ENCODE results near the gene STC2. TPM values are rescaled to one million over a fixed set of nuclear protein-coding genes. Genes with fewer than 3 reads are reported as not detected.

Gene STC2
- total and polyA plus RNA-seq, 7 experiments from 2014 or later: 28.3 TPM; not detected in 6

GRCh38 chr5:173318881-173319620, 9.2 kb downstream of the STC2 start:
- H3K4me3 ChIP-seq (ENCODE audit: low read length): no peak overlapping the region
- no peaks in the 10 kb centered on the region for H3K27me3 ChIP-seq (ENCODE audit: control insufficient read depth in 2 of 2, insufficient read depth in 2 of 2, low read length in 2 of 2)
- ATAC-seq (no peak), DNase-seq (no peak)
- H3K9me3 ChIP-seq (ENCODE audit: control insufficient read depth in 2 of 3, low read length in 3 of 3): no peaks in the 10 kb centered on the region
- Mint-ChIP-seq H3K27me3 (peaks cover 0 to 74% (median 54%) of the 10 kb centered on the region in 5 donors), H3K36me3 (peaks cover 0 to 26% (median 0%) of the 10 kb centered on the region in 5 donors), H3K4me1 (peaks cover 0 to 15% (median 5%) of the 10 kb centered on the region in 7 donors), H3K9me3 (peaks cover 0 to 2% (median 0%) of the 10 kb centered on the region in 11 donors), H3K27ac (no peak overlapping the region), H3K4me3 (no peak overlapping the region)
- H3K27ac ChIP-seq (ENCODE audit: low read depth, low read length): no peak overlapping the region
- CTCF ChIA-PET: no interaction called here
- no peaks in the 10 kb centered on the region for H3K36me3 ChIP-seq (ENCODE audit: control insufficient read depth in 2 of 3, insufficient read depth in 3 of 3, low read length in 3 of 3)
- intact Hi-C loops (cut with micrococcal nuclease): no loop called here
- POLR2A ChIA-PET: no interaction called here
- H3K4me1 ChIP-seq (ENCODE audit: control insufficient read depth in 2 of 2, insufficient read depth in 2 of 2, low read length in 2 of 2): no peaks in the 10 kb centered on the region

- peaks cover 0 to 76% (median 52%) of the 10 kb centered on the region in 5 donors for H3K27me3 Mint-ChIP-seq
- no peak overlapping the region for H3K27ac Mint-ChIP-seq
- Histone ChIP-seq H3K9me3 (ENCODE audit: control insufficient read depth in 2 of 3, low read length in 3 of 3) (no peaks in the 10 kb centered on the region), H3K36me3 (ENCODE audit: control insufficient read depth in 2 of 3, insufficient read depth in 3 of 3, low read length in 3 of 3) (no peaks in the 10 kb centered on the region), H3K4me1 (ENCODE audit: control insufficient read depth in 2 of 2, insufficient read depth in 2 of 2, low read length in 2 of 2) (no peaks in the 10 kb centered on the region), H3K27ac (ENCODE audit: low read depth, low read length) (no peak overlapping the region), H3K27me3 (ENCODE audit: control insufficient read depth in 2 of 2, insufficient read depth in 2 of 2, low read length in 2 of 2) (no peaks in the 10 kb centered on the region), H3K4me3 (ENCODE audit: low read length) (no peak overlapping the region)
- ATAC-seq (no peak), DNase-seq (no peak)
- ChIA-PET POLR2A (no interaction called here), CTCF (no interaction called here)
- peaks cover 0 to 9% (median 0%) of the 10 kb centered on the region in 7 donors for H3K4me1 Mint-ChIP-seq
- intact Hi-C loops (cut with micrococcal nuclease): no loop called here
- H3K36me3 Mint-ChIP-seq: peaks cover 0 to 22% (median 0%) of the 10 kb centered on the region in 5 donors
- peaks cover 0 to 2% (median 0%) of the 10 kb centered on the region in 11 donors for H3K9me3 Mint-ChIP-seq
- H3K4me3 Mint-ChIP-seq: no peak overlapping the region
Observed at GRCh38 chr5:173318330-173318729, 9.9 kb downstream of the STC2 start.

- Histone ChIP-seq H3K27ac (ENCODE audit: low read depth, low read length) (no peak overlapping the region), H3K4me3 (ENCODE audit: low read length) (no peak overlapping the region), H3K36me3 (ENCODE audit: control insufficient read depth in 2 of 3, insufficient read depth in 3 of 3, low read length in 3 of 3) (no peaks in the 10 kb centered on the region), H3K4me1 (ENCODE audit: control insufficient read depth in 2 of 2, insufficient read depth in 2 of 2, low read length in 2 of 2) (no peaks in the 10 kb centered on the region), H3K9me3 (ENCODE audit: control insufficient read depth in 2 of 3, low read length in 3 of 3) (no peaks in the 10 kb centered on the region), H3K27me3 (ENCODE audit: control insufficient read depth in 2 of 2, insufficient read depth in 2 of 2, low read length in 2 of 2) (no peaks in the 10 kb centered on the region)
- POLR2A ChIA-PET: no interaction called here
- DNase-seq (no peak), ATAC-seq (no peak)
- Mint-ChIP-seq H3K36me3 (peaks cover 0 to 22% (median 0%) of the 10 kb centered on the region in 5 donors), H3K27ac (no peak overlapping the region), H3K4me3 (no peak overlapping the region), H3K9me3 (peaks cover 0 to 2% (median 0%) of the 10 kb centered on the region in 11 donors), H3K4me1 (peaks cover 0 to 9% (median 0%) of the 10 kb centered on the region in 7 donors), H3K27me3 (peaks cover 0 to 79% (median 55%) of the 10 kb centered on the region in 5 donors)
- intact Hi-C loops (cut with micrococcal nuclease): no loop called here
- CTCF ChIA-PET: no interaction called here
Observed at GRCh38 chr5:173317852-173318251, 10.4 kb downstream of the STC2 start.

- Mint-ChIP-seq H3K36me3 (peaks cover 0 to 20% (median 0%) of the 10 kb centered on the region in 5 donors), H3K9me3 (peaks cover 0 to 2% (median 0%) of the 10 kb centered on the region in 11 donors), H3K27ac (no peak overlapping the region), H3K27me3 (peaks cover 0 to 75% (median 50%) of the 10 kb centered on the region in 5 donors), H3K4me1 (peaks cover 0 to 9% (median 0%) of the 10 kb centered on the region in 7 donors), H3K4me3 (no peak overlapping the region)
- ChIA-PET POLR2A (no interaction called here), CTCF (no interaction called here)
- Histone ChIP-seq H3K4me3 (ENCODE audit: low read length) (no peak overlapping the region), H3K36me3 (ENCODE audit: control insufficient read depth in 2 of 3, insufficient read depth in 3 of 3, low read length in 3 of 3) (no peaks in the 10 kb centered on the region), H3K9me3 (ENCODE audit: control insufficient read depth in 2 of 3, low read length in 3 of 3) (no peaks in the 10 kb centered on the region), H3K27ac (ENCODE audit: low read depth, low read length) (no peak overlapping the region), H3K4me1 (ENCODE audit: control insufficient read depth in 2 of 2, insufficient read depth in 2 of 2, low read length in 2 of 2) (no peaks in the 10 kb centered on the region), H3K27me3 (ENCODE audit: control insufficient read depth in 2 of 2, insufficient read depth in 2 of 2, low read length in 2 of 2) (no peaks in the 10 kb centered on the region)
- DNase-seq (no peak), ATAC-seq (no peak)
- intact Hi-C loops (cut with micrococcal nuclease): no loop called here
Observed at GRCh38 chr5:173317091-173317730, 11.0 kb downstream of the STC2 start.

GRCh38 chr5:173316339-173317020, 11.7 kb downstream of the STC2 start:
- no peak overlapping the region for H3K27ac ChIP-seq (ENCODE audit: low read depth, low read length)
- intact Hi-C loops (cut with micrococcal nuclease): no loop called here
- H3K9me3 ChIP-seq (ENCODE audit: control insufficient read depth in 2 of 3, low read length in 3 of 3): no peaks in the 10 kb centered on the region
- H3K4me1 ChIP-seq (ENCODE audit: control insufficient read depth in 2 of 2, insufficient read depth in 2 of 2, low read length in 2 of 2): no peaks in the 10 kb centered on the region
- peaks cover 0 to 80% (median 55%) of the 10 kb centered on the region in 5 donors for H3K27me3 Mint-ChIP-seq
- H3K36me3 Mint-ChIP-seq: peaks cover 0 to 18% (median 0%) of the 10 kb centered on the region in 5 donors
- H3K4me3 ChIP-seq (ENCODE audit: low read length): no peak overlapping the region
- no peak for DNase-seq
- peaks cover 0 to 9% (median 0%) of the 10 kb centered on the region in 7 donors for H3K4me1 Mint-ChIP-seq
- ATAC-seq: no peak
- ChIA-PET POLR2A (no interaction called here), CTCF (no interaction called here)
- H3K9me3 Mint-ChIP-seq: peaks cover 0 to 2% (median 0%) of the 10 kb centered on the region in 11 donors
- no peak overlapping the region for H3K27ac Mint-ChIP-seq
- no peak overlapping the region for H3K4me3 Mint-ChIP-seq
- no peaks in the 10 kb centered on the region for H3K27me3 ChIP-seq (ENCODE audit: control insufficient read depth in 2 of 2, insufficient read depth in 2 of 2, low read length in 2 of 2)
- no peaks in the 10 kb centered on the region for H3K36me3 ChIP-seq (ENCODE audit: control insufficient read depth in 2 of 3, insufficient read depth in 3 of 3, low read length in 3 of 3)

GRCh38 chr5:173315495-173316338, 12.5 kb downstream of the STC2 start:
- Mint-ChIP-seq H3K27ac (no peak overlapping the region), H3K4me1 (peaks cover 0 to 8% (median 0%) of the 10 kb centered on the region in 7 donors), H3K4me3 (no peak overlapping the region), H3K36me3 (peaks cover 0 to 17% (median 0%) of the 10 kb centered on the region in 5 donors), H3K27me3 (peaks cover 3 to 83% (median 59%) of the 10 kb centered on the region in 5 donors), H3K9me3 (peaks cover 0 to 4% (median 0%) of the 10 kb centered on the region in 11 donors)
- no peaks in the 10 kb centered on the region for H3K36me3 ChIP-seq (ENCODE audit: control insufficient read depth in 2 of 3, insufficient read depth in 3 of 3, low read length in 3 of 3)
- no peak overlapping the region for H3K27ac ChIP-seq (ENCODE audit: low read depth, low read length)
- intact Hi-C loops (cut with micrococcal nuclease): no loop called here
- H3K4me3 ChIP-seq (ENCODE audit: low read length): no peak overlapping the region
- ChIA-PET POLR2A (no interaction called here), CTCF (interaction anchor here (0.6 kb wide), 1 partner anchor 855 kb away, joined by 7 read pairs; no protein-coding TSS in a partner anchor)
- no peaks in the 10 kb centered on the region for H3K4me1 ChIP-seq (ENCODE audit: control insufficient read depth in 2 of 2, insufficient read depth in 2 of 2, low read length in 2 of 2)
- DNase-seq (no peak), ATAC-seq (no peak)
- no peaks in the 10 kb centered on the region for H3K27me3 ChIP-seq (ENCODE audit: control insufficient read depth in 2 of 2, insufficient read depth in 2 of 2, low read length in 2 of 2)
- no peaks in the 10 kb centered on the region for H3K9me3 ChIP-seq (ENCODE audit: control insufficient read depth in 2 of 3, low read length in 3 of 3)

Measured in naive thymus-derived CD4-positive, alpha-beta T cell (primary cell).